ENCODE results near the gene WARS2.
"Not testable (repeated sequence)": the region's sequence is repeated elsewhere in the genome, so short reads cannot be mapped to it uniquely, and the experiment has no call there.

WARS2 gene

GRCh38 chr1:119139403-119139802, 1.1 kb downstream of the WARS2 start:
- DNase-seq (ENCODE audit: low spot score): no peak

- DNase-seq (ENCODE audit: low spot score): no peak
Observed at GRCh38 chr1:119136401-119136800, 4.1 kb downstream of the WARS2 start.

GRCh38 chr1:119133987-119134386, 6.5 kb downstream of the WARS2 start:
- no peak for DNase-seq (ENCODE audit: low spot score)

GRCh38 chr1:119132179-119132578, 8.3 kb downstream of the WARS2 start:
- DNase-seq (ENCODE audit: low spot score): no peak

GRCh38 chr1:119125874-119126273, 14.6 kb downstream of the WARS2 start:
- no peak for DNase-seq (ENCODE audit: low spot score)

GRCh38 chr1:119124764-119125163, 15.7 kb downstream of the WARS2 start:
- no peak for DNase-seq (ENCODE audit: low spot score)

GRCh38 chr1:119121872-119122271, 18.6 kb downstream of the WARS2 start:
- not testable (repeated sequence) for DNase-seq (ENCODE audit: low spot score)

- DNase-seq (ENCODE audit: low spot score): no peak
Observed at GRCh38 chr1:119116725-119117124, 23.7 kb downstream of the WARS2 start.

- no peak for DNase-seq (ENCODE audit: low spot score)
Observed at GRCh38 chr1:119115736-119116135, 24.7 kb downstream of the WARS2 start.

GRCh38 chr1:119115311-119115710, 25.1 kb downstream of the WARS2 start:
- no peak for DNase-seq (ENCODE audit: low spot score)

- DNase-seq (ENCODE audit: low spot score): no peak
Observed at GRCh38 chr1:119114786-119115185, 25.7 kb downstream of the WARS2 start.

GRCh38 chr1:119112791-119113190, 27.7 kb downstream of the WARS2 start:
- DNase-seq (ENCODE audit: low spot score): no peak

- no peak for DNase-seq (ENCODE audit: low spot score)
Observed at GRCh38 chr1:119112244-119112643, 28.2 kb downstream of the WARS2 start.

- no peak for DNase-seq (ENCODE audit: low spot score)
Observed at GRCh38 chr1:119108988-119109387, 31.5 kb downstream of the WARS2 start.

GRCh38 chr1:119103764-119104163, 36.7 kb downstream of the WARS2 start:
- no peak for DNase-seq (ENCODE audit: low spot score)

- no peak for DNase-seq (ENCODE audit: low spot score)
Observed at GRCh38 chr1:119102051-119102450, 38.4 kb downstream of the WARS2 start.

GRCh38 chr1:119101563-119101962, 38.9 kb downstream of the WARS2 start:
- DNase-seq (ENCODE audit: low spot score): no peak

- DNase-seq (ENCODE audit: low spot score): no peak
Observed at GRCh38 chr1:119099775-119100174, 40.7 kb downstream of the WARS2 start.

GRCh38 chr1:119097380-119097779, 43.1 kb downstream of the WARS2 start:
- DNase-seq (ENCODE audit: low spot score): no peak

- no peak for DNase-seq (ENCODE audit: low spot score)
Observed at GRCh38 chr1:119093721-119094120, 46.7 kb downstream of the WARS2 start.

GRCh38 chr1:119091618-119092017, 48.8 kb downstream of the WARS2 start:
- DNase-seq (ENCODE audit: low spot score): no peak

GRCh38 chr1:119090250-119090649, 50.2 kb downstream of the WARS2 start:
- no peak for DNase-seq (ENCODE audit: low spot score)

- DNase-seq (ENCODE audit: low spot score): no peak
Observed at GRCh38 chr1:119086830-119087229, 53.6 kb downstream of the WARS2 start.

GRCh38 chr1:119084798-119085197, 55.7 kb downstream of the WARS2 start:
- no peak for DNase-seq (ENCODE audit: low spot score)

GRCh38 chr1:119083980-119084379, 56.5 kb downstream of the WARS2 start:
- DNase-seq (ENCODE audit: low spot score): no peak

All from iPS-NIHi11 (cell line).